Urinary bladder (tissue), 4 donors: ENCODE data around the gene LDLRAD4. TPM values are rescaled to one million over a fixed set of nuclear protein-coding genes. Genes with fewer than 3 reads are reported as not detected.
"Not testable (repeated sequence)": the region's sequence is repeated elsewhere in the genome, so short reads cannot be mapped to it uniquely, and the experiment has no call there.

ENCODE experiments used
- DNase-seq: peaks from one replicate; pipeline ENCODE4 v3.0.0-alpha.2; 2015; ENCODE audit errors: extremely low spot score
- H3K27ac ChIP-seq: one replicate; pipeline ENCODE4 v1.5.1; 2013; ENCODE audit warnings: low read depth, mild to moderate bottlenecking, moderate library complexity
- H3K36me3 ChIP-seq: one replicate; pipeline ENCODE4 v1.6.1; 2013; ENCODE audit warnings: mild to moderate bottlenecking, moderate library complexity; ENCODE audit not compliant: insufficient read depth
- H3K4me1 ChIP-seq: one replicate; pipeline ENCODE4 v1.6.1; 2013; ENCODE audit warnings: mild to moderate bottlenecking, moderate library complexity; ENCODE audit not compliant: insufficient read depth
- H3K4me3 ChIP-seq: one replicate; pipeline ENCODE4 v1.5.1; 2013; ENCODE audit warnings: low read depth, low read length
- WGBS: extraction: QIAGEN DNeasy Blood & Tissue Kit; methylation state at CpG from one replicate; pipeline ENCODE4 v1.1.7; 2013; 5-methylcytosine and 5-hydroxymethylcytosine counted together
- polyA plus RNA-seq: library from polyadenylated mRNA; stranded (reverse); fragments of 200-250 nt; gene quantifications from one replicate; pipeline ENCODE4 v1.2.3, GENCODE V29; 2013
- total RNA-seq: library from RNA; depleted of rRNA; stranded (reverse); fragments of >200 nt; gene quantifications from one replicate; pipeline ENCODE4 v1.2.3, GENCODE V29; 2014
- donor health status: healthy with polysubstance abuse.
- donor health status: healthy.

Gene LDLRAD4
- total and polyA plus RNA-seq, 2 donors: 13.8 to 52.3 TPM

DNA sequence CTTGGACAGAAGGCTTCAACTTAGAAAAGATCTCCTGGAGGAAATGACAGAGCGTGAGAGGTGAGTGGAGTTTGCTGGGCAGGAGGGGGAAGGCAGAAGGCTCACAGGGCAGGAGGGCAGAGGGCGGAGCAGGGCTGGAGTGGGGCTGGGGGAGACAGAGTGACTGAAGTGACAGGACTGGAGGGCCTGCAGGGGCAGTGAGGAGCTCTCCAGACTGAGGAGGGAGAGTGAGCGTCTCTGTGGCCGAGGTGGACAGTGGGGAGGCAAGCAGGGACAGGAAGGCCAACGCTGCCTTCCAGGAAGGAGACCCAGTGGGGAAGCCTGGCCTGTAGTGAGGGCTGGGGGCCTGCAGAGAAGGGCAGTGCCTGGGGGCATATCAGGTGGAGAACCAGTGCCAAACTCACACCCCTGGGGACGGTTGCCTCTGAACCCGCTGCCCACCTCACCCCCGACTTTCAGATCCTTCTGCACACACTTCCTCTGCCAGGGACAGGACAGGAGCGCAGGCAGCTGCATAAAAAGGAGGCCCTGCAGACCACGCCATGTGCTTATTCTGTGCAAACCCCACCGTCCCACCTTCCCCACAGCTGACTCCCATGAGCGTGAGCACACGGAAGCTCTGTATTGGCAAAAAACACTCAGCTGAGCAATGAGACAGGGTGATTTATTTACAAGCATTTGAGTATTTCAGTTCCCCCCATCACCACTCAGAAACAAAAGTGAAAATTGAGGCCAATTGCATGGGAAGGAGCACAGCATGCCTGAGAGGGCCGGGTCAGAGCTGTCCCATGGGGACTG is 263.5 kb downstream of the LDLRAD4 start:
- DNase-seq: no peak
- WGBS: 85% methylated on average over 14 of the region's 14 CpGs
- Histone ChIP-seq H3K36me3 (no peaks in the 10 kb centered on the region), H3K27ac (no peak overlapping the region), H3K4me1 (no peaks in the 10 kb centered on the region), H3K4me3 (no peak overlapping the region)

DNA sequence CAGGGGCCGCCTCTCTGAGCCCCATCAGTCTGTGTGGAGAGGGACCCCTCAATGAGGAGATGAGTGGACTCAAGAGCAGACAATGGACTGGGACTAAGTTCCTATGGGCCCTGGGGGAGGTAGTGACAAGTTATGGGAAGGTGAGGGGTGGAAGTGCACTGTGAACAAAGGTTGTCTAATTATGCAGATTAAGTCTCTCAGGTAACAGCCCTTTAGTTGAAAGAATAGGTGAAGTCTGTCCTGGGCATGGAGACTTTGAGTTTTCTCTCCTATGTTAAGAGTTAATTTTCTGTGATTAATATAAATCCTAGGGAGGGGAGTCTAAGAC is 264.0 kb downstream of the LDLRAD4 start:
- no peak for DNase-seq
- WGBS: 98% methylated on average over 1 of the region's 1 CpG

DNA sequence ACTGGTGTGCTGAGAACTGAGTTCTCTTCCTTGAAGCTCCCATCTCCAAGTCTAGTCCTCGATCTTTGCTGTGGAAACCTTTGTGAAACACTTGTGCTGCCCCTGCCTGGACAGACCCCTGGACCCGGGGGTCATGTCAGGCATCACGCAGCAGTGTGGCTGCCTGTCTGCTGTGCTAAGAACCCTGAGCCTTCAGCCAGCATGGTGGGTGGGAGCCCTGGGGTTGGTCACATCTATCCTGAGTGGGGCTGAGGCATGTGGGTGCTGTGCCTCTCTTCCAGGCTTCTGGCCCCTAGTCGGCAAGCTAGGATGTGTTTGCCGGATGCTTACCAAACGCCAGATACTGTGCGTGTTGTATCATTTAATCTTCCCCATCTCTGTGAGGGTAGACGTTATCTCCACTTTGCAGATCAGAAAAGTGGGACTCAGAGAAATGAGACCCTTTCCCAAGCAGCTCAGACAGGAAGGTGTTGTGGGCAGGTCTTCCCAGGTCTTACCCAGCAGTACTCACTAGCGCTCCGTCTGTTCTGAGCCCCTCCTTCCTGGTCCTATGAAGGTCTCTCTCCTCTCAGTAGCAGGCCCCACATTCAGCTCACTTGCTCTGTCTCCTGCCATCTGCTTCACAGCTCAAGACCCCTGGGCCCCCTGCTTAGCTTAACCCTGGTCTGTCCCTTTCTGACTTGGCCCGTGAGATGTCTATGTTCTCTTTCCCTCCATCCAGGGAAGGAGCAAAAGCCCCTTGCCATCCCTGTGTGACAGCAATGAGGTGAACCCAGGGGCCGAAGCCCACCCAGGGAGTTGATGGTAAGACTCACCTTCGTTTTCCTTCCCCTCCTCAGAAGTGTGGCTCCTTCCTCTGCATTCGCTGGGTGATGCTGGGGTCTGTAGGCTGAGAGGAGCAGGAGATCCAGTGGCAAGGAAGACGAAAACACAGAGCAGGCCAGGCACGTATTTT is 265.0 kb downstream of the LDLRAD4 start:
- no peaks in the 10 kb centered on the region for H3K36me3 ChIP-seq
- H3K4me1 ChIP-seq: no peaks in the 10 kb centered on the region
- no peak for DNase-seq
- no peak overlapping the region for H3K4me3 ChIP-seq
- H3K27ac ChIP-seq: no peak overlapping the region
- WGBS: 91% methylated on average over 16 of the region's 16 CpGs

More for the DNA sequence above, 264.0 kb downstream of the LDLRAD4 start:
- H3K36me3 ChIP-seq: no peaks in the 10 kb centered on the region
- H3K4me3 ChIP-seq: no peak overlapping the region
- H3K4me1 ChIP-seq: no peaks in the 10 kb centered on the region
- no peak overlapping the region for H3K27ac ChIP-seq

DNA sequence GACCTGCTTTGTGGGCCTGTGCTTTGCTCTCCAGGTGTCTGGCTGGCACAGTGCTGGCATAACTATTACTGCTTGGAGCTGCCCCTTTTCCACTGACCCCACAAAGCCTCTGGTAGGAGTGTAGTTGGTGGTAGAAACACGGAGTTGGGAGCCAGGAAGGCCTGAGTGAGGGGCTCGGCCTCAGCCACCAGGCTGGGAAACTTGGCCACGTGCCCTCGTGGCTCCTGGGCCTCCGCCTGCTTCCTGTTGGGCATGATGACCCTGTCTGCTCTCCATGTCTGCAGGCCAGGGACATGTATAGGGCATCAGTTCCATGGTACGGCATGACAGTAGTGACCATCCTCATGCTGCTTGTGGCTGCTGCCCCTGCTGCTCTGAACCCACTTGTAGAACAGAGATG is 266.6 kb downstream of the LDLRAD4 start:
- H3K27ac ChIP-seq: no peak overlapping the region
- no peaks in the 10 kb centered on the region for H3K36me3 ChIP-seq
- no peak overlapping the region for H3K4me3 ChIP-seq
- WGBS: 82% methylated on average over 6 of the region's 6 CpGs
- DNase-seq: no peak
- H3K4me1 ChIP-seq: no peaks in the 10 kb centered on the region

DNA sequence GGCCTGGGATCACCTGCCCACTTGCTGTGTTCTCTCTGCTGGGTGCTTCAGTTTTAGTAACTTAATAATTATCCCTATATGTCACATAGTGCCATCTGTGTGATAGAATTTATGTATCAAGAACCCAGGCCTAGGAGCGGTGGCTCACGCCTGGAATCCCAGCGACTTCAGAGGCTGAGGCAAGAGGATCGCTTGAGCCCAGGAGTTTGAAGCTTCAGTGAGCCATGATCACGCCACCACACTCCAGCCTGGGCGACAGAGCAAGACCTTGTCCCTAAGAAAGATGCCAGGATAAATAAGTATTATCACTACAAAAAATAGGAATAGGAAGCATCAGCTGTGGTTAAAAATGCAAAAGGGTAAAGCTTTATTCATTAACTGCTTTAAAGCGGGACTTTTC is 267.0 kb downstream of the LDLRAD4 start:
- Histone ChIP-seq H3K36me3 (no peaks in the 10 kb centered on the region), H3K4me3 (no peak overlapping the region), H3K4me1 (no peaks in the 10 kb centered on the region), H3K27ac (no peak overlapping the region)
- DNase-seq: no peak
- 97% methylated on average over 7 of the region's 7 CpGs for whole genome bisulfite sequencing

DNA sequence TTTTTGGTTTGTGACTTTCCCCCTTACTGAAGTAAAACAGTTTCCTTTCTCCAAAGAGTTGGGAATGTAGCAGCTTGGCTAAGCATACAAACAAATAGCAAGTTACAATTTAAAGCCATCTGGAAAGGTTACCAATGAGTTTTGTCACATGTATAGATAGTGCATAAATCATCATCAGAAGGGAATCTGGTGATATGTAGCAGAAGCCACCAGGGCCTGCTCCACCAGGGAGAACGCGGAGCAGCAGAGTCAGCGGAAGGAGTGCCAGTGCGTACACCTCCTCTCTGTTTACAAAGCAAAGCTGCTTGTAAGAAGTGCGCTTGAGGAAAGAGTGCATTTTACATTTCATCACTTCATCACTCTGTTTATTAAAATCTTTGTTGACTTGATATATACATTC is 267.7 kb downstream of the LDLRAD4 start:
- WGBS: 91% methylated on average over 5 of the region's 5 CpGs
- Histone ChIP-seq H3K4me1 (no peaks in the 10 kb centered on the region), H3K4me3 (no peak overlapping the region), H3K27ac (no peak overlapping the region), H3K36me3 (no peaks in the 10 kb centered on the region)
- DNase-seq: no peak

DNA sequence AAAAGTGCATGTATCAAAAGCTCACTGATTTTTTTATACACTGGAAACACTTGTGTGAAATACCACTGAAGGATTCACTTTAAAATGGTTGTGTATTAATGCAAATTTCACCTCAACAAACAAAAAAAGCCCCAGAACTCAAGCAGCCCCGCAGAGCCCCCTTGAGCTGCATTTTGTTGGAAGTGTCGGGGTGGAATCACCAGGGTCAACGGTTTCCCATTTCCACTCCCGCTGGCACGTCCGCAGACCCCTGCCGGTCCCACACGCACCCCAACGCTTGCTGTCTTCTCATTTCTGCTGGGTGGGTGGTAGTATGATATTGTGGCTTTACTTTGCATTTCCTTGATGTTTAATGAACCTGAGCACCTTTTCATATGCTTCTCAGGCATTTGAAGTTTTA is 268.1 kb downstream of the LDLRAD4 start:
- no peak for DNase-seq
- WGBS: 79% methylated on average over 9 of the region's 9 CpGs
- no peak overlapping the region for H3K4me3 ChIP-seq
- H3K4me1 ChIP-seq: no peaks in the 10 kb centered on the region
- no peak overlapping the region for H3K27ac ChIP-seq
- no peaks in the 10 kb centered on the region for H3K36me3 ChIP-seq

DNA sequence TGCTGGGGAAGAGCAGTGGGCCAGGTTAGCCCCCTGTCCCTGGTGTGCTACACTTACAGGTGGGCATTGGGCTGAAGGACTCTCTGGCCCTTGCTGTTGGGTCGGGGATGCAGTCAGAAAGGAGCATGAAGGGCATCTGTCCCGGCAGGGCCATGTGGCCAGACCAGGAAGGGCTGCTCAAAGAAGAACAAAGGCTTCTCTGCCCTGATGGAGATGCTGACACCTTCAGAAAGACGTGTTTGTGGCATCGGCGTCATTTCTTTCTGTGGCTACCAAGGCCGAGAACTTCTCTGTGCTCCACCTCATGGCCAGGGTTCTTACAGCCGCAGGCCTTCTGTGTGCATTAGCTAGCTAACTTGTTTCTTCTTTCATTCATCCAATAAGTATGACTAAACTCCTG is 268.7 kb downstream of the LDLRAD4 start:
- WGBS: 88% methylated on average over 7 of the region's 7 CpGs
- H3K27ac ChIP-seq: no peak overlapping the region
- H3K4me3 ChIP-seq: no peak overlapping the region
- H3K36me3 ChIP-seq: no peaks in the 10 kb centered on the region
- no peaks in the 10 kb centered on the region for H3K4me1 ChIP-seq
- DNase-seq: no peak

DNA sequence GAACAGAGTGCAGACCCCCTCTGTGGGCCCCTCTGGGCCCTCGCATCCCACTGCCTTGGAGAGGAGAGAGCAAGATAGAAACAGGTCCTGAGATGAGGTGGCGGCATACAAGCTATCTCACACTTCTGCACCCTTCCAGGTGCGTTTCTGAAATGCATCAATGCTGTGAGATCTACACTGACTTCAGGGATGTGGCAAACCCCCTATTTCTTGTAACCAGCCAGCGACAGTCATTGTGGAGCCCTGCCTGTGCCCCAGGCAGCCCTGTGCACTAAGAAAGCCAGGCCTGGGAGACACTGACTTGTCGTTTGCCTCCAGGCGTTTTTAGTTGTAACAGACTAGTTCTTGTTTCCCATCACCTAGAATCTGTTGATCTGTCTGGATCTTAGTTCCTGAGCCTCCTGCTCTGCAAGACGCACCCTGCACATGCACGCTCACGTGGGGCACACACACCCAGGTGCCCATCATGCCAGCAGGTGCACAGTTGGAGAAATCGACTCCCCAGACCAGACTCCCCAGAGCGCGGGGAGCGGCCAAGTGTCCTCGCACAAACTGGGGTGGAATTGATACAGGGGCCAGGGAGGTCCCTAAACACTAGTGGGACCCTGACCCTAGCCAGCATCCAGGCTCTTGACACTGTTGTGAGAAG is 269.8 kb downstream of the LDLRAD4 start:
- Histone ChIP-seq H3K36me3 (no peaks in the 10 kb centered on the region), H3K27ac (no peak overlapping the region), H3K4me3 (no peak overlapping the region), H3K4me1 (no peaks in the 10 kb centered on the region)
- DNase-seq: no peak
- WGBS: 94% methylated on average over 14 of the region's 14 CpGs

DNA sequence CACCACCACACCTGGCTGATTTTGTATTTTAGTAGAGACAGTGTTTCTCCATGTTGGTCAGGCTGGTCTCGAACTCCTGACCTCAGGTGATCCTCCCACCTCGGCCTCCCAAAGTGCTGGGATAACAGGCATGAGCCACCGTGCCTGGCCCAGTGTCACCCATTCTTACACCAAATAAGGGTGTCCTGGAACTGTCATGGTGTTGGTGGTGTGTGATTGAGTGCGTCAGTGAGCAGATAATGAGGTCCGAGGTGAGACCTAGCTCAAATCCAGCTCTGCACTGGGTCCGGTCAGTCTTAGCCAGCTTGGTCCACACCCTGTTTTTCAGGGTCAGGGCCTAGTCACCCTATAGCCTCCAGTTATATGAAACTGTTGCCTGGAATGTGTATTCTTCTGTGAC is 270.7 kb downstream of the LDLRAD4 start:
- WGBS: 98% methylated on average over 6 of the region's 6 CpGs

DNA sequence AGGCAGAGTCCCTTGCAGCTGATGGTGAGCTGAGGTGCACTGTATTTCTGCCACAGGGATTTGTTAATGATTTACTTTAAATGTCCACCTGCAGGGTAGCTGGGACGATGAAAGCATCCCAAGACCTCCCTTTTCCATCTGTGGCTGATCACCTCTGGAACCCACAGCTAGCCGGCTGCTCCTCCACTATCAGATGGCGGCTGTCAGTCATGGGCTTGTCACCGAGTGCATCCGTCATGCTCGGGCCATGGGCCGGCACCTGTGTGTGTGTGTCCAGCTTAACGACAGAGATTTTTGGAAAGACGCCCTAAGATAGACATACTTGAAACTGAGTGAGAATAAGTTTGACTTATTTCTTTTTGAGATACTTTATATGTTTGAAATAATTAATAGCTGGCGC is 272.6 kb downstream of the LDLRAD4 start:
- no peaks in the 10 kb centered on the region for H3K36me3 ChIP-seq
- no peaks in the 10 kb centered on the region for H3K4me1 ChIP-seq
- H3K4me3 ChIP-seq: no peak overlapping the region
- DNase-seq: no peak
- 86% methylated on average over 10 of the region's 10 CpGs for WGBS
- H3K27ac ChIP-seq: no peak overlapping the region

More for the DNA sequence above, 270.7 kb downstream of the LDLRAD4 start:
- not testable (repeated sequence) for H3K27ac ChIP-seq, H3K4me3 ChIP-seq, H3K36me3 ChIP-seq, DNase-seq, H3K4me1 ChIP-seq

DNA sequence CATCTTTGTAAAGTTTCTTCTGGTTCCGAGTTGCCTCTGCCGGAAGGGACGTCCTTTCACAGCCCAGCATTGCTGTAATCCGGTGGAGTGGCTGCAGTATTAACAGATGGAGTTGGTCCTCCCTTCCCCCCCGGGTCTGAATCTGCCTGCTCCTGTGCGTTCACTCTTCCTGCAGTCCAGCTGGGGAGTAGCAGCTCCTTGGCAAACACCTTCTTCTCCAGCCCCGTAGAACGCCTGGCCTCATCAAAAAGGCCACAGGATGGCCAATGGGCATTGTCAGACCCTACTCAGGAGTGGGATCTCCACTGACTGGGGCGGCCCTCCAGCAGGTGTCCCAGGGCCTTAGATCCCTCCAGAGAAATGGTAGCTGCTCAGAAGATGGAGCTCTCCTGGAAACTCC is 273.8 kb downstream of the LDLRAD4 start:
- DNase-seq: no peak
- H3K4me3 ChIP-seq: no peak overlapping the region
- no peaks in the 10 kb centered on the region for H3K36me3 ChIP-seq
- H3K27ac ChIP-seq: no peak overlapping the region
- 95% methylated on average over 9 of the region's 9 CpGs for WGBS
- no peaks in the 10 kb centered on the region for H3K4me1 ChIP-seq

DNA sequence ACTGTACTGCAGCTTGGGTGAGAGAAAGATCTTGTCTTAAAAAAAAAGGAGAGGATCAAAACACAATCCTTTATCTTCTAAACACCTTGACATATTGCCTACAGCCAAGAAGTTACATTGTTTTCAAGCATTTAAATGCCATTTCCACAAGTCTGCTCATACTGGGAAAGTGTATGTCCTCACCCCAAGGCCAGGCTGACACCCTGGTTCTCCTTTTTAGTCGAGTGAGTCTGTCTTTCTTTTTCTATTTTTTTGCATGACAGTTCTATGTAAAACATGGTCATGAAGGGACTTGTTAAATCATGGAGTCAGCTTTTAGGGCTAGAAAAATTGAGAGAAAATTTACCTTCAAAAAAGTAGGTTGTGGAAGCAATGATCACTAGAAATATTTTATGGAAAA is 274.5 kb downstream of the LDLRAD4 start:
- WGBS: 66% methylated on average over 1 of the region's 1 CpG
- Histone ChIP-seq H3K4me3 (no peak overlapping the region), H3K27ac (no peak overlapping the region), H3K4me1 (no peaks in the 10 kb centered on the region), H3K36me3 (no peaks in the 10 kb centered on the region)
- DNase-seq: no peak
